Kidney epithelial cell (primary cell): ENCODE measurements around the gene PSMB7. TPM values are rescaled to one million over a fixed set of nuclear protein-coding genes. Genes with fewer than 3 reads are reported as not detected.
A peak's percentile ranks its signal among the peaks of the same experiment; 100 is the strongest.

Experiments used
- DNase-seq: peaks from one replicate; pipeline ENCODE4 v3.0.0-alpha.2; 2010; ENCODE audit warnings: low read depth
- H3K27me3 ChIP-seq: 2 replicates; pipeline ENCODE4 v1.6.0; 2011; ENCODE audit warnings: low read length; ENCODE audit not compliant: control insufficient read depth, insufficient read depth
- H3K36me3 ChIP-seq: 2 replicates; pipeline ENCODE4 v1.5.1; 2011; ENCODE audit warnings: low read length; ENCODE audit not compliant: control insufficient read depth, insufficient read depth
- H3K4me3 ChIP-seq: 2 replicates; pipeline ENCODE4 v1.5.1; 2011; ENCODE audit warnings: low read depth, mild to moderate bottlenecking, control low read depth, low read length
- CTCF ChIP-seq: IDR thresholded peaks from 2 replicates; pipeline ENCODE4 v1.5.1; 2011; ENCODE audit warnings: mild to moderate bottlenecking, moderate library complexity, low read length, control low read depth, inconsistent platforms; ENCODE audit not compliant: insufficient read depth, poor library complexity, severe bottlenecking
- total RNA-seq: library from RNA; depleted of rRNA; stranded (reverse); fragments of >200 nt; gene quantifications from 2 replicates; pipeline ENCODE4 v1.2.3, GENCODE V29; 2015

Gene PSMB7
- total RNA-seq, 1 donor from 2014 or later, result 419 TPM

DNA sequence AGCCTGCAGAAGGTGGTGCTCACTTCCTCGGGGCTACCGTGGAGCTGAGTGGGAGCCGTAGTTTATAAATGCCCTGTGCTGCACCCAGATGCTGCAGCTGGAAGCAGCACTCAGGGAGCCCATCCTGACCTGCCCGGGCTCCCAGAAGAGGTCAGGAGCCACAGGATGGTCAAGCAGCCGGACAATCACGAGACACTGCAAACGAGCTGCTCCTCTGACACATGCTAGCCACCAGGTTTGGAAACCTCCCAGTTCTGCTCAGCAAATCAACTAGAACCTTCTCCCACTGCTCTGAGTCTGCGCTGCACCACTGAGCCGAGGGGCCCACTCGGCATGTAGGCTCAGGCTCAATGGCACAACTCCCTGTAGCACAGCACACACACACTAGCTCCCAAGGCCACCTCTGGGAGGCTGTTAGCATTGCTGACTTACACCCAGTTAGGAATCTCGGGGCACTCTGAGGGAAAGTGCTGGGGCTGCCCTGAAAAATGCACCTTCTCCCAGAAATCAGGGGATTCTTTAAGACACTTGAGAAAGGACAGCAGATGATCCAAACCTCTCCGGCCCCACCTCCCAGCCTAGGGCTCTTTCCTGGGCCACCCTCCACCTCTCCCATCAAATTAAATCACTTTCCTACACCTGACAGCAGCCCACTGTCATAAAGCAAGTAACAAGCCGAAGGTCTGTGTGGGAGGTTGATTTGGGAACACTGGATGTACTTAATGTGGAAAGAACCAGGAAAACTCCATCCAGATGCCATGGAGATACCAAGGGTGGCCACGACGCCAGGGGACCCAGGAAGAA lies 59.1 kb downstream of the PSMB7 start:
- no peak for TF ChIP-seq CTCF
- no peak for DNase-seq
- no peaks in the 10 kb centered on the region for H3K27me3 ChIP-seq
- no peak overlapping the region for H3K4me3 ChIP-seq
- peaks cover 1% of the 10 kb centered on the region for H3K36me3 ChIP-seq

- DNase-seq, result no peak
- H3K4me3 ChIP-seq, result no peak overlapping the region
- H3K36me3 ChIP-seq, result peaks cover 3% of the 10 kb centered on the region
- no peaks in the 10 kb centered on the region for H3K27me3 ChIP-seq
- no peak for TF ChIP-seq CTCF
These were observed 60.0 kb downstream of the PSMB7 start for GRCh38 chr9:124355039-124355940.

- peaks cover 3% of the 10 kb centered on the region for H3K36me3 ChIP-seq
- no peak for TF ChIP-seq CTCF
- H3K27me3 ChIP-seq, result no peaks in the 10 kb centered on the region
These were observed 60.8 kb downstream of the PSMB7 start for GRCh38 chr9:124354346-124355038.

DNA sequence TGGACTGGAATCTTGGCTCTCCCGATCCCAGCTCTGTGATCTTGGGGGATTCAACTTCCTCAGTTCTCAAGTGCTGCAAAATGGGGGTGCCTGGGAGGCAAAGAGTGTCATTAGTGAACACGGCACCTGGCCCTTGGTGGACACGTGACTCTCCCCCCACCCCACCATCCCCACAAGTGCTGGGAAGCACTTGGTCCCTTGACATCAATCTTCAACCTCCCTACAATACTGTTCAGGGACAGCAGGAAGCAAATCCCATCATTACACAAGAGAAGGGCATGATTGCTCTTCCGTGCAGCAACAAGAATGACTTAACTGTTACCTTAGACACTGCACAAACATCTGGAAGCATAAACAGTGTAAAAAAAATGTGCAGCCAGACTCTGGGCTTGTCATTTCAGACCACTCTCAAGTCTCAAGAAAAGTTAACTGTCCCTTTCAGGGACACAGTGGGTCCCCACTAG lies 61.4 kb downstream of the PSMB7 start:
- no peak for TF ChIP-seq CTCF
- DNase-seq, result peak; percentile 65
- peaks cover 3% of the 10 kb centered on the region for H3K36me3 ChIP-seq

More at GRCh38 chr9:124354346-124355038, 60.8 kb downstream of the PSMB7 start:
- no peak overlapping the region for H3K4me3 ChIP-seq
- DNase-seq, result no peak

DNA sequence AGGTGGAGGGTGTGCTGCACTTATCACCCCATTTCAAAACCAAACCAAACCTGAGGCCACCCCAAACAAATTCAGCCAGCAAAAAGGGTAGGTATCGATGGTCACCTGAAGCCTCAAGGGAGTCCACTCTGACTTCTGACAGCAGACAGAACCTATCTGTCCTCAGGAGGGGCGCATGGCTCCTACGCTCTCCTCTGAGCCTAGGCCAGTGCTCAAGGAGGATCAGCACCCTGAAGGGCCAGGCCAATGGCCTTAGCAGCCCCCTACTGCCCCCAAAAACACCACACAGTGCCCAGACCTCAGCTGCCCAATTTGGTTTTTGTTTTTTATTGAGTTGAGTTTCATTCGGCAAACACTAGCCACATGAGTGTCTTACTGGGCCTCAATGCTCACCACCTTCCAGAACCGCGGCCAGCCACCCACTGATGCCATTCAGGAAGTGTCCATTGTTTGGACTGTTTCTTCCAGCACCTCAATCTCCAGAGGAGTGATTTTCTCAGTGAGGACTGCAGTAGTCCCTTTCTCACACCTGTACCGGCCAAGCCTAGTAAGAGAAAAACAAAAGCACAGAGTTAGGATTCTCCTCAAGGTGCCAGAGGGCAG lies 62.0 kb downstream of the PSMB7 start:
- DNase-seq, result no peak
- H3K27me3 ChIP-seq, result no peaks in the 10 kb centered on the region
- H3K4me3 ChIP-seq, result no peak overlapping the region
- TF ChIP-seq CTCF, result no peak
- H3K36me3 ChIP-seq, result peaks cover 3% of the 10 kb centered on the region

More for the DNA sequence above, 61.4 kb downstream of the PSMB7 start:
- Histone ChIP-seq H3K4me3 (no peak overlapping the region), H3K27me3 (no peaks in the 10 kb centered on the region)
